SH-SY5Y (cell line): ENCODE data around the gene KHNYN.

Experiments
- GATA2 ChIP-seq: IDR thresholded peaks from 2 replicates; pipeline ENCODE4 v1.6.1; 2011; ENCODE audit warnings: mild to moderate bottlenecking, low read depth, low read length
- GATA3 ChIP-seq: IDR thresholded peaks from 2 replicates; pipeline ENCODE4 v1.6.1; 2011; ENCODE audit warnings: low read depth, mild to moderate bottlenecking, low read length, moderate library complexity

DNA sequence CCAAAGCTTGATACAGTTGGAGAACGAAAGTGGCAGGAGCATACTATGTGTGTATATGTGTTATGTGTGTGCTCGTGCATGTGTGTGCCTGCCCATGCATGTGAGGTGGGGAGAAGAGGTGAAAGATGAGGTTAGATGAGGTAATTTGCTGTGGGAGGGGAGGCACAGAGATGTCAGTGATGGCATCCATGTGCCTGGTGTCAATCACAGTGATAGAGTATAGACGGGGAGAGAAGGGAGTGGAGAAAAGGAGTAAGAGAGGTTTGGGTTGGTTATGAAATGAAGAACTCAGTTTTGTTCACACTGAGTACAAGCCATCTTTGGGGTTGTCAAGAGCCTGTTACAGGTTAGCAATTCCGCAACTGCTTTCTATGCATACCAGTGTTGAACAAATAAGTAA, 45.6 kb upstream of the KHNYN start:
- no peak for TF ChIP-seq GATA3
- no peak for TF ChIP-seq GATA2
